D721Med (cell line): ENCODE measurements around the gene MAD1L1.
"Not testable (repeated sequence)": the region's sequence is repeated elsewhere in the genome, so short reads cannot be mapped to it uniquely, and the experiment has no call there.

Experiments
- DNase-seq: peaks from one replicate; pipeline ENCODE4 v3.0.0; 2011; ENCODE audit warnings: low spot score; ENCODE audit not compliant: insufficient read length
- FAIRE-seq: peaks from 2 replicates; lab custom pipeline; 2011; peaks lifted over from hg19 to GRCh38; lab: Jason Lieb, UNC
- CTCF ChIP-seq: IDR thresholded peaks from 2 replicates; pipeline ENCODE4 v1.5.1; 2012; ENCODE audit warnings: mild to moderate bottlenecking, control low read depth; ENCODE audit not compliant: insufficient read depth; ENCODE audit errors: missing control alignments

MAD1L1 gene

GRCh38 chr7:2059964-2060700, 172.6 kb downstream of the MAD1L1 start:
- FAIRE-seq (no peak), DNase-seq (no peak)
- no peak for TF ChIP-seq CTCF

- FAIRE-seq, DNase-seq: not testable (repeated sequence)
Observed at GRCh38 chr7:2058246-2058645, 174.5 kb downstream of the MAD1L1 start.

- TF ChIP-seq CTCF: no peak
- FAIRE-seq: no peak
- no peak for DNase-seq
Observed at GRCh38 chr7:2055956-2056355, 176.8 kb downstream of the MAD1L1 start.

- DNase-seq (no peak), FAIRE-seq (no peak)
- TF ChIP-seq CTCF: no peak
Observed at GRCh38 chr7:2054927-2055326, 177.8 kb downstream of the MAD1L1 start.

GRCh38 chr7:2053395-2053794, 179.3 kb downstream of the MAD1L1 start:
- no peak for FAIRE-seq
- TF ChIP-seq CTCF: no peak

GRCh38 chr7:2052657-2053048, 180.1 kb downstream of the MAD1L1 start:
- no peak for TF ChIP-seq CTCF
- DNase-seq: no peak
- FAIRE-seq: no peak

More at GRCh38 chr7:2053395-2053794, 179.3 kb downstream of the MAD1L1 start:
- no peak for DNase-seq

GRCh38 chr7:2051707-2052656, 180.8 kb downstream of the MAD1L1 start:
- no peak for DNase-seq
- no peak for FAIRE-seq
- no peak for TF ChIP-seq CTCF
